HepG2 (cell line): ENCODE results near the gene SLC2A10. TPM values are rescaled to one million over a fixed set of nuclear protein-coding genes. Genes with fewer than 3 reads are reported as not detected.

Experiments used
- CAMTA2 ChIP-seq: sonication (generic); formaldehyde crosslinking; IDR thresholded peaks from 2 replicates; pipeline ENCODE4 v1.4.0; 2020; ENCODE audit warnings: mild to moderate bottlenecking, missing genetic modification reagents, borderline replicate concordance
- GABPA ChIP-seq, 2 experiments: IDR thresholded peaks; 2 replicates each; pipeline ENCODE4 v1.6.1; 2011 to 2016; ENCODE audit warnings: low read depth in 2 of 2, low read length in 1 of 2, missing biosample characterization in 1 of 2, missing genetic modification characterization in 1 of 2
- PHB2 ChIP-seq: fragments of 450-650 bp; IDR thresholded peaks from 2 replicates; pipeline ENCODE4 v1.6.1; 2018; ENCODE audit not compliant: partially characterized antibody
- PHF5A ChIP-seq: IDR thresholded peaks from one replicate; pipeline ENCODE4 v1.6.1; 2018; ENCODE audit warnings: low read depth, missing genetic modification reagents; ENCODE audit not compliant: unreplicated experiment
- REXO4 ChIP-seq: sonication (generic); formaldehyde crosslinking; IDR thresholded peaks from 2 replicates; pipeline ENCODE4 v1.8.0; 2022; ENCODE audit warnings: missing genetic modification reagents, mild to moderate bottlenecking, borderline replicate concordance
- RFX1 ChIP-seq: fragments of 450-650 bp; IDR thresholded peaks from 2 replicates; pipeline ENCODE4 v1.6.1; 2017
- ZNF614 ChIP-seq: IDR thresholded peaks from 2 replicates; pipeline ENCODE4 v1.6.1; 2018; ENCODE audit warnings: missing biosample characterization, missing genetic modification reagents, inconsistent platforms, borderline replicate concordance
- ZNF816 ChIP-seq: sonication (generic); formaldehyde crosslinking; IDR thresholded peaks from 2 replicates; pipeline ENCODE4 v1.8.0; 2022; ENCODE audit warnings: missing genetic modification reagents, mild to moderate bottlenecking, borderline replicate concordance
- polyA plus RNA-seq, 8 experiments: library from polyadenylated mRNA; depleted of rRNA in 3 of 8; stranded (reverse) in 7 of 8; unstranded in 1 of 8; fragments of >200 nt; fragmentation: Illumina TruSeq in 4 of 8; extraction: Trizol in 4 of 8; gene quantifications; 2 replicates each; pipeline versions ENCODE4 v1.2.1 to v1.2.3, GENCODE V29; 2011 to 2016; ENCODE audit warnings: low read depth in 4 of 8, missing spikeins in 1 of 8, mixed read lengths in 1 of 8; ENCODE audit not compliant: insufficient read depth in 1 of 8
- total RNA-seq, 5 experiments: library from RNA; depleted of rRNA; stranded (reverse); fragments of >200 nt; fragmentation: Illumina TruSeq; extraction: Trizol; gene quantifications; 2 replicates each; pipeline ENCODE4 v1.2.3, GENCODE V29; 2016; ENCODE audit warnings: low read depth in 1 of 5
- TF ChIP-seq, protein P1 (sequence below): sonication (generic); formaldehyde crosslinking; IDR thresholded peaks from 2 replicates; pipeline ENCODE4 v1.9.0; 2021; ENCODE audit warnings: mild to moderate bottlenecking, missing genetic modification reagents
- TF ChIP-seq, protein P2 (sequence below): sonication (generic); formaldehyde crosslinking; IDR thresholded peaks from 2 replicates; pipeline ENCODE4 v1.5.1; 2020; ENCODE audit warnings: mild to moderate bottlenecking, missing genetic modification reagents, borderline replicate concordance
- TF ChIP-seq, protein P3 (sequence below): sonication (generic); formaldehyde crosslinking; conservative IDR thresholded peaks from 2 replicates; pipeline ENCODE4 v1.4.0; 2020; ENCODE audit warnings: missing genetic modification reagents
- TF ChIP-seq, protein P4 (sequence below): sonication (generic); formaldehyde crosslinking; IDR thresholded peaks from 2 replicates; pipeline ENCODE4 v1.8.1; 2023; ENCODE audit warnings: mild to moderate bottlenecking, moderate library complexity, missing genetic modification reagents
- TF ChIP-seq, protein P5 (sequence below): sonication (generic); formaldehyde crosslinking; IDR thresholded peaks from 2 replicates; pipeline ENCODE4 v1.5.0; 2020; ENCODE audit warnings: missing genetic modification reagents
- TF ChIP-seq, protein P6 (sequence below): sonication (generic); formaldehyde crosslinking; IDR thresholded peaks from 2 replicates; pipeline ENCODE4 v1.4.0; 2020; ENCODE audit warnings: low read depth, mild to moderate bottlenecking, missing genetic modification reagents

SLC2A10 gene
- total and polyA plus RNA-seq, 2 of the 13 experiments (the other 11 are each of a cell fraction or from before 2014, with no cell fraction given), result 16.0 to 18.4 TPM

DNA sequence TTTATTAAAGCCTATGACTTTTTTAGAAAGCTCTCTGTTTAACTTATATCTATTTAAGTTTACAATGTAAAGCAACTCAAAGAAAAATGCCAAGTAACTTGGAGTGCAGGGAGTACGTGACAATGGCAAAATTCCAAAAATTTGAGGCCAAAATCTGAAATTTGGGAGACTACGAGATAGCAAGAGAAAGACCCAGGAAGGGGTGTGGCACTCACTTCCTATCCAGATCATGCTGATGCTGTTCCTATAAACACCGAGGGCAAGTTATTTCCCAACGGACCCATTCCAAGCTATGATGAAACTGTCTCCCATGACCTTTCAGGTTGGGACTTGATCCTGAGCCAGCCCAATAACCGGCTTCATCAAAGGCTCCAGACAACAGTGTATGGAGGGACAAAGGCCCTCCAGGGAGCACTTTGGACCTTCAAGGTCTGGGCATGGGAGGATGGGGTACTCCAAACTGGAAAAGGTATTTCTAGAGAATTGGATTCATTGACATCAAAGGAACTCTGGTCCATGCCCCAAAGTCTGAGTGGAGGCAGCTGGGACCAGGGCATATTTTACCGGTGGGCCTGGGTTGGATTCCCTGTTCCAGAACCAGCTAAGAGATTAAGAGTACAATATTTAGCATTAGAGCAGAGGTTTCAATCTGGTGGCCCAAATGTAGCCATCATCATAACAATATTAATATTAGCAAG lies 42.5 kb upstream of the SLC2A10 start (continued):
- TF ChIP-seq, protein P1, sequence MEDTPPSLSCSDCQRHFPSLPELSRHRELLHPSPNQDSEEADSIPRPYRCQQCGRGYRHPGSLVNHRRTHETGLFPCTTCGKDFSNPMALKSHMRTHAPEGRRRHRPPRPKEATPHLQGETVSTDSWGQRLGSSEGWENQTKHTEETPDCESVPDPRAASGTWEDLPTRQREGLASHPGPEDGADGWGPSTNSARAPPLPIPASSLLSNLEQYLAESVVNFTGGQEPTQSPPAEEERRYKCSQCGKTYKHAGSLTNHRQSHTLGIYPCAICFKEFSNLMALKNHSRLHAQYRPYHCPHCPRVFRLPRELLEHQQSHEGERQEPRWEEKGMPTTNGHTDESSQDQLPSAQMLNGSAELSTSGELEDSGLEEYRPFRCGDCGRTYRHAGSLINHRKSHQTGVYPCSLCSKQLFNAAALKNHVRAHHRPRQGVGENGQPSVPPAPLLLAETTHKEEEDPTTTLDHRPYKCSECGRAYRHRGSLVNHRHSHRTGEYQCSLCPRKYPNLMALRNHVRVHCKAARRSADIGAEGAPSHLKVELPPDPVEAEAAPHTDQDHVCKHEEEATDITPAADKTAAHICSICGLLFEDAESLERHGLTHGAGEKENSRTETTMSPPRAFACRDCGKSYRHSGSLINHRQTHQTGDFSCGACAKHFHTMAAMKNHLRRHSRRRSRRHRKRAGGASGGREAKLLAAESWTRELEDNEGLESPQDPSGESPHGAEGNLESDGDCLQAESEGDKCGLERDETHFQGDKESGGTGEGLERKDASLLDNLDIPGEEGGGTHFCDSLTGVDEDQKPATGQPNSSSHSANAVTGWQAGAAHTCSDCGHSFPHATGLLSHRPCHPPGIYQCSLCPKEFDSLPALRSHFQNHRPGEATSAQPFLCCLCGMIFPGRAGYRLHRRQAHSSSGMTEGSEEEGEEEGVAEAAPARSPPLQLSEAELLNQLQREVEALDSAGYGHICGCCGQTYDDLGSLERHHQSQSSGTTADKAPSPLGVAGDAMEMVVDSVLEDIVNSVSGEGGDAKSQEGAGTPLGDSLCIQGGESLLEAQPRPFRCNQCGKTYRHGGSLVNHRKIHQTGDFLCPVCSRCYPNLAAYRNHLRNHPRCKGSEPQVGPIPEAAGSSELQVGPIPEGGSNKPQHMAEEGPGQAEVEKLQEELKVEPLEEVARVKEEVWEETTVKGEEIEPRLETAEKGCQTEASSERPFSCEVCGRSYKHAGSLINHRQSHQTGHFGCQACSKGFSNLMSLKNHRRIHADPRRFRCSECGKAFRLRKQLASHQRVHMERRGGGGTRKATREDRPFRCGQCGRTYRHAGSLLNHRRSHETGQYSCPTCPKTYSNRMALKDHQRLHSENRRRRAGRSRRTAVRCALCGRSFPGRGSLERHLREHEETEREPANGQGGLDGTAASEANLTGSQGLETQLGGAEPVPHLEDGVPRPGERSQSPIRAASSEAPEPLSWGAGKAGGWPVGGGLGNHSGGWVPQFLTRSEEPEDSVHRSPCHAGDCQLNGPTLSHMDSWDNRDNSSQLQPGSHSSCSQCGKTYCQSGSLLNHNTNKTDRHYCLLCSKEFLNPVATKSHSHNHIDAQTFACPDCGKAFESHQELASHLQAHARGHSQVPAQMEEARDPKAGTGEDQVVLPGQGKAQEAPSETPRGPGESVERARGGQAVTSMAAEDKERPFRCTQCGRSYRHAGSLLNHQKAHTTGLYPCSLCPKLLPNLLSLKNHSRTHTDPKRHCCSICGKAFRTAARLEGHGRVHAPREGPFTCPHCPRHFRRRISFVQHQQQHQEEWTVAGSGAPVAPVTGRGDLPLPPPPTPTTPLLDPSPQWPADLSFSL (CRISPR knock-in tag), result no peak
- TF ChIP-seq, protein P2, sequence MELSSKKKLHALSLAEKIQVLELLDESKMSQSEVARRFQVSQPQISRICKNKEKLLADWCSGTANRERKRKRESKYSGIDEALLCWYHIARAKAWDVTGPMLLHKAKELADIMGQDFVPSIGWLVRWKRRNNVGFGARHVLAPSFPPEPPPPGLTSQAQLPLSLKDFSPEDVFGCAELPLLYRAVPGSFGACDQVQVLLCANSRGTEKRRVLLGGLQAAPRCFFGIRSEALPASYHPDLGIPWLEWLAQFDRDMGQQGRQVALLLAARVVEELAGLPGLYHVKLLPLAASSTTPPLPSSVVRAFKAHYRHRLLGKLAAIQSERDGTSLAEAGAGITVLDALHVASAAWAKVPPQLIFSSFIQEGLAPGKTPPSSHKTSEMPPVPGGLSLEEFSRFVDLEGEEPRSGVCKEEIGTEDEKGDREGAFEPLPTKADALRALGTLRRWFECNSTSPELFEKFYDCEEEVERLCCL (CRISPR knock-in tag), result no peak
- TF ChIP-seq PHF5A (peak; percentile 96), CAMTA2 (CRISPR knock-in tag) (no peak; the same call in 1 of the 2 replicates), RFX1 (no peak; the same call in 1 of the 2 replicates), REXO4 (CRISPR knock-in tag) (no peak), ZNF816 (CRISPR knock-in tag) (peak; percentile 74; the same call in 1 of the 2 replicates), PHB2 (no peak), ZNF614 (CRISPR knock-in tag) (peak; percentile 99), GABPA (IDR thresholded peaks at IDR 0.05; ENCODE audit: low read depth, low read length) (no peak; the same call in 1 of the 2 replicates), GABPA (CRISPR knock-in tag; IDR thresholded peaks at IDR 0.05; ENCODE audit: low read depth) (peak; percentile 86)
- TF ChIP-seq, protein P3, sequence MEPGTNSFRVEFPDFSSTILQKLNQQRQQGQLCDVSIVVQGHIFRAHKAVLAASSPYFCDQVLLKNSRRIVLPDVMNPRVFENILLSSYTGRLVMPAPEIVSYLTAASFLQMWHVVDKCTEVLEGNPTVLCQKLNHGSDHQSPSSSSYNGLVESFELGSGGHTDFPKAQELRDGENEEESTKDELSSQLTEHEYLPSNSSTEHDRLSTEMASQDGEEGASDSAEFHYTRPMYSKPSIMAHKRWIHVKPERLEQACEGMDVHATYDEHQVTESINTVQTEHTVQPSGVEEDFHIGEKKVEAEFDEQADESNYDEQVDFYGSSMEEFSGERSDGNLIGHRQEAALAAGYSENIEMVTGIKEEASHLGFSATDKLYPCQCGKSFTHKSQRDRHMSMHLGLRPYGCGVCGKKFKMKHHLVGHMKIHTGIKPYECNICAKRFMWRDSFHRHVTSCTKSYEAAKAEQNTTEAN (CRISPR knock-in tag), result peak; percentile 96
- TF ChIP-seq, protein P4, sequence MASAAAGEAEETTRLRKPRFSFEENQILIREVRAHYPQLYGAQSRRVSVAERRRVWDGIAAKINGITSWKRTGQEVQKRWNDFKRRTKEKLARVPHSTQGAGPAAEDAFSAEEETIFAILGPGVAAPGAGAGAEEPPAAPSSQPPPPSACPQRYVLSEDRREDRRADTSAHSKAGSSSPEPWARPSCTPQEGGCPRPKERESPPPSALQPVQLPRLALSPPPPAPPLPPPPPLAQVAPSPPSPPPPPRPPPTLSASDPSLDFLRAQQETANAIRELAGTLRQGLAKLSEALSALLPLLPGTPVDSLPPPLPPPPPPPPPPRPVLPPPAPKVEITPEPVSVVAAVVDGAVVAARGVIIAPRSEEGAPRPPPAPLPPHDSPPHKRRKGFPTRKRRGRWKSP (CRISPR knock-in tag), result peak; percentile 94
- TF ChIP-seq, protein P5, sequence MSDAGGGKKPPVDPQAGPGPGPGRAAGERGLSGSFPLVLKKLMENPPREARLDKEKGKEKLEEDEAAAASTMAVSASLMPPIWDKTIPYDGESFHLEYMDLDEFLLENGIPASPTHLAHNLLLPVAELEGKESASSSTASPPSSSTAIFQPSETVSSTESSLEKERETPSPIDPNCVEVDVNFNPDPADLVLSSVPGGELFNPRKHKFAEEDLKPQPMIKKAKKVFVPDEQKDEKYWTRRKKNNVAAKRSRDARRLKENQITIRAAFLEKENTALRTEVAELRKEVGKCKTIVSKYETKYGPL (CRISPR knock-in tag), result peak; percentile 77; the same call in 1 of the 2 replicates
- TF ChIP-seq, protein P6, sequence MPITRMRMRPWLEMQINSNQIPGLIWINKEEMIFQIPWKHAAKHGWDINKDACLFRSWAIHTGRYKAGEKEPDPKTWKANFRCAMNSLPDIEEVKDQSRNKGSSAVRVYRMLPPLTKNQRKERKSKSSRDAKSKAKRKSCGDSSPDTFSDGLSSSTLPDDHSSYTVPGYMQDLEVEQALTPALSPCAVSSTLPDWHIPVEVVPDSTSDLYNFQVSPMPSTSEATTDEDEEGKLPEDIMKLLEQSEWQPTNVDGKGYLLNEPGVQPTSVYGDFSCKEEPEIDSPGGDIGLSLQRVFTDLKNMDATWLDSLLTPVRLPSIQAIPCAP (CRISPR knock-in tag), result no peak
